ENCODE measurements around the gene ZNF324B. TPM values are rescaled to one million over a fixed set of nuclear protein-coding genes. Genes with fewer than 3 reads are reported as not detected.
A peak's percentile ranks its signal among the peaks of the same experiment; 100 is the strongest.

Gene ZNF324B
- total and polyA plus RNA-seq, 10 of the 15 experiments (the other 5 are each of a cell fraction or from before 2014, with no cell fraction given): 0.11 to 12.8 (median 4.0) TPM

DNA sequence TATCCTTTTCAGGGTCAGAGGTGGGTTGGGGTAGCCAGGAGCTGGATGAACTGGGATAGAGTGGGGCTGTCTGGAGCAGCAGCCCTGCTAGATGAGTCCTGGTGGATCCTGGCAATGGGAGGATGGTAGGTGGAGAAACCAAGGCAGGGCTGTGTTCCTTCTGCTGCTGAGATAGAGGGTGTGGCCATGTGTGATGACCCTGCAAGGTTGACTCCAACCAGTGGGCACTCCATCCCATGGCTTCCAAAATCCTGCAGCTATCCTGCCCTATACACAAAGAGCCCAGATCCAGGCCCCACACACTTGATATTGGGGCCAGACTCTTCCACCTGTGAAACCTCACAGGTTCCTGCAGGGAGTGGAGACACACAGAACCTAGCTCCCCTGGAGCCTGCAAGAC, 22.4 kb downstream of the ZNF324B start:
- ChIA-PET POLR2A (no interaction called here), CTCF (no interaction called here), SMC1A (ENCODE audit: uncharacterized antibody, unreplicated experiment) (interaction anchor here (0.9 to 1.3 kb wide), 2 partner anchors 15 to 22 kb away, joined by 3 read pairs; partner anchors contain the start of gene ZNF324B), RAD21 (ENCODE audit: unreplicated experiment) (no interaction called here)
- Histone ChIP-seq H3K4me1 (ENCODE audit: control insufficient read depth, insufficient read depth, low read length) (peaks cover 21% of the 10 kb centered on the region), H3K27me3 (replicated peaks in 1 of 2; ENCODE audit: control insufficient read depth in 2 of 2, insufficient read depth in 2 of 2, low read length in 1 of 2) (no peaks in the 10 kb centered on the region), H3K9ac (ENCODE audit: control insufficient read depth, insufficient read depth, low read length) (no peak overlapping the region), H2AFZ (ENCODE audit: control insufficient read depth, low read depth, low read length) (no peak overlapping the region), H3K4me3 (no peak overlapping the region), H3K27ac (ENCODE audit: control insufficient read depth, insufficient read depth) (no peak overlapping the region), H3K36me3 (ENCODE audit: control insufficient read depth in 2 of 2, insufficient read depth in 2 of 2, low read length in 1 of 2) (peaks cover 7% of the 10 kb centered on the region in 2 experiments), H3K4me2 (ENCODE audit: control insufficient read depth, insufficient read depth) (no peak overlapping the region), H3K79me2 (ENCODE audit: control insufficient read depth, insufficient read depth, low read length) (peaks cover 3% of the 10 kb centered on the region), H4K20me1 (ENCODE audit: control insufficient read depth, insufficient read depth) (no peaks in the 10 kb centered on the region), H3K9me3 (replicated peaks; ENCODE audit: control insufficient read depth, insufficient read depth, low read length) (no peaks in the 10 kb centered on the region)
- ATAC-seq (no peak), DNase-seq (ENCODE audit: low read depth, low spot score) (no peak), FAIRE-seq (no peak)
- peak; percentile 60; the same call in 1 of the 2 replicates for TF ChIP-seq POLR2A (IDR thresholded peaks at IDR 0.05; ENCODE audit: low read depth, low read length)
- no peak for TF ChIP-seq RUNX3 (IDR thresholded peaks at IDR 0.05; ENCODE audit: low read length)
- in situ Hi-C loops (cut with MboI) (no loop called here), intact Hi-C loops (cut with micrococcal nuclease; ENCODE audit: unreplicated experiment) (no loop called here)
- no TSS peak for BruUV-seq (replicated peaks)

DNA sequence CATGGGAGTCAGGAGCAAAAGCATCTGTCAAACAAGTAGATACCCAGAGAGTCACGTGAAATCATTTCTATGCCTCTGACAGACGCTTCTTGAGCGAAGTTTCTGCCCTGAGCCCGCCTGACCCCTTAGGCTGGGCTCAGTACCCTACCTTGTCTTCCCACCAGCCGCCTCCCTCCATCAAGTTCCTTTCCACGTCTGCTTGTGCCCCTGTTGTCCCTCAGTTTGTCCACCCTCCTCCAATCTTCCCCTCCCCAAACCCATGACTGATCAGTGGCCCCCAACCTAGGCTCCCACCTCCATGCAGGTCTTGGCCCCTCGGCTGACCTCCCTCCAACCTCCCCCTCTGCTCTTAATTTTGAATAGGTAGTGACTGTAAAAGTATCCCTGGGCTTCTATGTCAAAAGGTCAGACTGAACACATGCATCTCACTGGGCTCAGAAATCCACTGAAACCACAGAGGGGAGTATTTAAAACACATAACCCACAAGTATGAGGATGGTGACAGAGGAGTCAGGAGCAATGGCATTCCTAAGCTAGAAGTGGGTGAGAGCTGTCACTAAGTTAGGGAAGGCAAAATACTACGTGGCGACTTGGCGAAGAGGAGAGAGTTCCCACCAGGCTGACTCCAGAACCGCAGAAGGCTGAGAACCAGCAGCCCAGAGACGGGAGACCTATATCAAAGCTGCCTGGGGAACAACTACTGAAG, 23.0 kb downstream of the ZNF324B start:
- Histone ChIP-seq H3K27ac (ENCODE audit: control insufficient read depth, insufficient read depth) (no peak overlapping the region), H3K27me3 (replicated peaks in 1 of 2; ENCODE audit: control insufficient read depth in 2 of 2, insufficient read depth in 2 of 2, low read length in 1 of 2) (no peaks in the 10 kb centered on the region), H3K9me3 (replicated peaks; ENCODE audit: control insufficient read depth, insufficient read depth, low read length) (no peaks in the 10 kb centered on the region), H3K36me3 (ENCODE audit: control insufficient read depth in 2 of 2, insufficient read depth in 2 of 2, low read length in 1 of 2) (peaks cover 7% of the 10 kb centered on the region in 2 experiments), H3K4me1 (ENCODE audit: control insufficient read depth, insufficient read depth, low read length) (peaks cover 21% of the 10 kb centered on the region), H3K4me3 (no peak overlapping the region), H3K9ac (ENCODE audit: control insufficient read depth, insufficient read depth, low read length) (no peak overlapping the region; the same call in 1 of the 2 replicates), H3K79me2 (ENCODE audit: control insufficient read depth, insufficient read depth, low read length) (no peaks in the 10 kb centered on the region; the same call in none of the 2 replicates), H4K20me1 (ENCODE audit: control insufficient read depth, insufficient read depth) (no peaks in the 10 kb centered on the region), H3K4me2 (ENCODE audit: control insufficient read depth, insufficient read depth) (peak overlapping the region; percentile 83; the same call in 1 of the 2 replicates), H2AFZ (ENCODE audit: control insufficient read depth, low read depth, low read length) (no peak overlapping the region)
- intact Hi-C loops (cut with micrococcal nuclease; ENCODE audit: unreplicated experiment): no loop called here
- WGBS (ENCODE audit: insufficient coverage, insufficient replicate concordance, low lambda C conversion rate, missing lambda C conversion rate): 87% methylated on average over 12 of the region's 12 CpGs
- DNase-seq (ENCODE audit: low read depth, low spot score) (no peak), FAIRE-seq (no peak), ATAC-seq (no peak)
- no TSS peak for BruUV-seq (replicated peaks)
- ChIA-PET POLR2A (interaction anchor here (1.9 kb wide), 1 partner anchor 112 kb away, joined by 5 read pairs; the partner anchor contains the start of gene ZNF497), CTCF (no interaction called here), RAD21 (ENCODE audit: unreplicated experiment) (no interaction called here), SMC1A (ENCODE audit: uncharacterized antibody, unreplicated experiment) (interaction anchor here (0.9 to 1.3 kb wide), 2 partner anchors 14 to 22 kb away, joined by 3 read pairs; partner anchors contain the start of gene ZNF324B)
- in situ Hi-C loops (cut with MboI): no loop called here
- TF ChIP-seq CREB1 (IDR thresholded peaks at IDR 0.05; ENCODE audit: low read depth): no peak
- no peak for TF ChIP-seq GATAD2B (conservative IDR thresholded peaks at IDR 0.05; ENCODE audit: low read depth)
- TF ChIP-seq, protein P1, sequence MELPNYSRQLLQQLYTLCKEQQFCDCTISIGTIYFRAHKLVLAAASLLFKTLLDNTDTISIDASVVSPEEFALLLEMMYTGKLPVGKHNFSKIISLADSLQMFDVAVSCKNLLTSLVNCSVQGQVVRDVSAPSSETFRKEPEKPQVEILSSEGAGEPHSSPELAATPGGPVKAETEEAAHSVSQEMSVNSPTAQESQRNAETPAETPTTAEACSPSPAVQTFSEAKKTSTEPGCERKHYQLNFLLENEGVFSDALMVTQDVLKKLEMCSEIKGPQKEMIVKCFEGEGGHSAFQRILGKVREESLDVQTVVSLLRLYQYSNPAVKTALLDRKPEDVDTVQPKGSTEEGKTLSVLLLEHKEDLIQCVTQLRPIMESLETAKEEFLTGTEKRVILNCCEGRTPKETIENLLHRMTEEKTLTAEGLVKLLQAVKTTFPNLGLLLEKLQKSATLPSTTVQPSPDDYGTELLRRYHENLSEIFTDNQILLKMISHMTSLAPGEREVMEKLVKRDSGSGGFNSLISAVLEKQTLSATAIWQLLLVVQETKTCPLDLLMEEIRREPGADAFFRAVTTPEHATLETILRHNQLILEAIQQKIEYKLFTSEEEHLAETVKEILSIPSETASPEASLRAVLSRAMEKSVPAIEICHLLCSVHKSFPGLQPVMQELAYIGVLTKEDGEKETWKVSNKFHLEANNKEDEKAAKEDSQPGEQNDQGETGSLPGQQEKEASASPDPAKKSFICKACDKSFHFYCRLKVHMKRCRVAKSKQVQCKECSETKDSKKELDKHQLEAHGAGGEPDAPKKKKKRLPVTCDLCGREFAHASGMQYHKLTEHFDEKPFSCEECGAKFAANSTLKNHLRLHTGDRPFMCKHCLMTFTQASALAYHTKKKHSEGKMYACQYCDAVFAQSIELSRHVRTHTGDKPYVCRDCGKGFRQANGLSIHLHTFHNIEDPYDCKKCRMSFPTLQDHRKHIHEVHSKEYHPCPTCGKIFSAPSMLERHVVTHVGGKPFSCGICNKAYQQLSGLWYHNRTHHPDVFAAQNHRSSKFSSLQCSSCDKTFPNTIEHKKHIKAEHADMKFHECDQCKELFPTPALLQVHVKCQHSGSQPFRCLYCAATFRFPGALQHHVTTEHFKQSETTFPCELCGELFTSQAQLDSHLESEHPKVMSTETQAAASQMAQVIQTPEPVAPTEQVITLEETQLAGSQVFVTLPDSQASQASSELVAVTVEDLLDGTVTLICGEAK (IDR thresholded peaks at IDR 0.05; ENCODE audit: borderline replicate concordance): no peak
- no peak for TF ChIP-seq NR2C2 (IDR thresholded peaks at IDR 0.05; ENCODE audit: borderline replicate concordance, control insufficient read depth, insufficient read length, low read depth)
- no peak for TF ChIP-seq MTA2 (IDR thresholded peaks at IDR 0.05; ENCODE audit: low read depth)
- TF ChIP-seq, protein P2, sequence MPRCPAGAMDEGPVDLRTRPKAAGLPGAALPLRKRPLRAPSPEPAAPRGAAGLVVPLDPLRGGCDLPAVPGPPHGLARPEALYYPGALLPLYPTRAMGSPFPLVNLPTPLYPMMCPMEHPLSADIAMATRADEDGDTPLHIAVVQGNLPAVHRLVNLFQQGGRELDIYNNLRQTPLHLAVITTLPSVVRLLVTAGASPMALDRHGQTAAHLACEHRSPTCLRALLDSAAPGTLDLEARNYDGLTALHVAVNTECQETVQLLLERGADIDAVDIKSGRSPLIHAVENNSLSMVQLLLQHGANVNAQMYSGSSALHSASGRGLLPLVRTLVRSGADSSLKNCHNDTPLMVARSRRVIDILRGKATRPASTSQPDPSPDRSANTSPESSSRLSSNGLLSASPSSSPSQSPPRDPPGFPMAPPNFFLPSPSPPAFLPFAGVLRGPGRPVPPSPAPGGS (IDR thresholded peaks at IDR 0.05; ENCODE audit: borderline replicate concordance, insufficient read depth, low read depth, low read length, poor library complexity, severe bottlenecking): no peak
